Endothelial cell of umbilical vein (primary cell): ENCODE data around the gene GJB4. TPM values are rescaled to one million over a fixed set of nuclear protein-coding genes. Genes with fewer than 3 reads are reported as not detected.

ENCODE experiments used
- BruUV-seq: library from RNA; stranded (reverse); fragments of 400-500 nt; replicated peaks from 2 replicates; lab custom pipeline; 2021; lab: Mats Ljungman, UMichigan
- CTCF ChIA-PET: fragments of 300-600, 350-600 bp; sonication (Branson Sonifier 250); formaldehyde crosslinking; loops from one replicate; lab custom pipeline; 2021; ENCODE audit warnings: antibody characterized with exemption, inconsistent platforms; lab: Charles Lee
- POLR2A ChIA-PET: fragments of 300-600, 350-600 bp; sonication (Branson Sonifier 250); formaldehyde crosslinking; loops from one replicate; lab custom pipeline; 2021; ENCODE audit warnings: antibody characterized with exemption, inconsistent platforms; lab: Charles Lee
- DNase-seq: peaks from one replicate; pipeline ENCODE4 v3.0.0-alpha.2; 2011; ENCODE audit warnings: low read depth, low spot score
- FAIRE-seq: peaks from 2 replicates; lab custom pipeline; 2011; peaks lifted over from hg19 to GRCh38; lab: Jason Lieb, UNC
- H2AFZ ChIP-seq: 2 replicates; pipeline ENCODE4 v1.6.0; 2012; ENCODE audit warnings: low read depth, low read length, control low read depth, inconsistent platforms
- H3K27ac ChIP-seq: 2 replicates; pipeline ENCODE4 v1.5.1; 2011; ENCODE audit warnings: low read depth, mild to moderate bottlenecking, control low read depth, low read length, moderate library complexity; ENCODE audit not compliant: insufficient read depth
- H3K27me3 ChIP-seq, 2 experiments: 2 replicates each; pipeline versions ENCODE4 v1.6.0 to v1.6.1; 2011; ENCODE audit warnings: low read length in 2 of 2, mixed read lengths in 1 of 2; ENCODE audit not compliant: control insufficient read depth in 2 of 2, insufficient read depth in 2 of 2
- H3K36me3 ChIP-seq, 2 experiments: 2 replicates in 1 of 2; 3 replicates in 1 of 2; pipeline ENCODE4 v1.5.1; 2011; ENCODE audit warnings: low read length in 2 of 2, mild to moderate bottlenecking in 1 of 2, moderate library complexity in 1 of 2; ENCODE audit not compliant: control insufficient read depth in 2 of 2, insufficient read depth in 2 of 2; ENCODE audit errors: extremely low read depth in 1 of 2
- H3K4me1 ChIP-seq: 3 replicates; pipeline ENCODE4 v1.5.1; 2011; ENCODE audit warnings: mild to moderate bottlenecking, low read length; ENCODE audit not compliant: control insufficient read depth, insufficient read depth; ENCODE audit errors: extremely low read depth
- H3K4me2 ChIP-seq: 2 replicates; pipeline ENCODE4 v1.6.1; 2011; ENCODE audit warnings: low read length, control low read depth, mixed read lengths; ENCODE audit not compliant: insufficient read depth
- H3K4me3 ChIP-seq, 3 experiments: fragments of 200-600 bp in 1 of 3; sonication (generic), shearing (Covaris generic) in 1 of 3; replicated peaks in 1 of 3; 2 replicates each; pipeline ENCODE4 v1.5.1; 2011 to 2016; ENCODE audit warnings: control low read depth in 3 of 3, low read length in 3 of 3, mild to moderate bottlenecking in 2 of 3, inconsistent platforms in 1 of 3, low read depth in 1 of 3, moderate library complexity in 1 of 3; ENCODE audit not compliant: insufficient read depth in 1 of 3
- H3K79me2 ChIP-seq: 2 replicates; pipeline ENCODE4 v1.6.0; 2012; ENCODE audit warnings: low read length, inconsistent platforms; ENCODE audit not compliant: control insufficient read depth, insufficient read depth
- H3K9ac ChIP-seq: replicated peaks from 2 replicates; pipeline ENCODE3; 2011; ENCODE audit warnings: low read length, control low read depth; ENCODE audit not compliant: insufficient read depth; ENCODE audit errors: extremely low read depth
- H3K9me1 ChIP-seq: replicated peaks from 3 replicates; pipeline ENCODE4 v1.6.0; 2011; ENCODE audit warnings: mild to moderate bottlenecking, low read length; ENCODE audit not compliant: control insufficient read depth, insufficient read depth; ENCODE audit errors: extremely low read depth
- H3K9me3 ChIP-seq: replicated peaks from 2 replicates; pipeline ENCODE4 v1.5.1; 2012; ENCODE audit warnings: low read length, inconsistent platforms; ENCODE audit not compliant: control insufficient read depth, insufficient read depth
- H4K20me1 ChIP-seq: replicated peaks from 2 replicates; pipeline ENCODE3; 2011; ENCODE audit warnings: mild to moderate bottlenecking, low read length; ENCODE audit not compliant: control insufficient read depth, insufficient read depth; ENCODE audit errors: extremely low read depth
- EZH2 ChIP-seq: IDR thresholded peaks from 2 replicates; pipeline ENCODE4 v1.6.1; 2012; ENCODE audit warnings: borderline replicate concordance, low read depth, mild to moderate bottlenecking, moderate library complexity, low read length, inconsistent platforms; ENCODE audit not compliant: severe bottlenecking
- FOS ChIP-seq: IDR thresholded peaks from 2 replicates; pipeline ENCODE4 v1.6.1; 2011; ENCODE audit warnings: mild to moderate bottlenecking, low read length, moderate library complexity, borderline replicate concordance; ENCODE audit not compliant: insufficient read depth
- GATA2 ChIP-seq: IDR thresholded peaks from 2 replicates; pipeline ENCODE4 v1.7.0; 2011; ENCODE audit warnings: low read depth, mild to moderate bottlenecking, moderate library complexity, mixed read lengths, low read length; ENCODE audit not compliant: insufficient read length, insufficient read depth
- JUN ChIP-seq: IDR thresholded peaks from 2 replicates; pipeline ENCODE4 v1.6.1; 2011; ENCODE audit warnings: borderline replicate concordance, low read depth; ENCODE audit not compliant: insufficient read length, insufficient read depth
- MYC ChIP-seq: IDR thresholded peaks from one replicate; pipeline ENCODE4 v1.6.1; 2011; ENCODE audit warnings: mild to moderate bottlenecking, low read depth, low read length
- POLR2A ChIP-seq: IDR thresholded peaks from 2 replicates; pipeline ENCODE4 v1.6.1; 2012; ENCODE audit warnings: low read depth, mild to moderate bottlenecking, control low read depth, low read length
- POLR2AphosphoS5 ChIP-seq: IDR thresholded peaks from 2 replicates; pipeline ENCODE4 v1.6.1; 2012; ENCODE audit warnings: low read depth, mild to moderate bottlenecking, control low read depth, low read length, moderate library complexity; ENCODE audit not compliant: insufficient read depth
- dilution Hi-C: fragments of 300-500 bp; cut with MboI; formaldehyde crosslinking; loops from one replicate; pipeline ENCODE4 v1.15.0; 2019; ENCODE audit warnings: low sequenced_read_pairs; ENCODE audit not compliant: extremely low pct_ligation_motif_present
- intact Hi-C: fragments of 100-400 bp; cut with micrococcal nuclease; formaldehyde crosslinking; loops from one replicate; pipeline ENCODE4 v1.10.0; 2022
- polyA plus RNA-seq, 4 experiments: library from polyadenylated mRNA; depleted of rRNA in 3 of 4; stranded (reverse) in 3 of 4; unstranded in 1 of 4; fragments of >200 nt; gene quantifications; 2 replicates each; pipeline versions ENCODE4 v1.2.1 to v1.2.3, GENCODE V29; 2011 to 2012; ENCODE audit warnings: missing spikeins in 1 of 4
- total RNA-seq: library from RNA; stranded (reverse); gene quantifications from 2 replicates; pipeline ENCODE4 v1.2.3, GENCODE V29; 2021
- TF ChIP-seq, protein P1 (sequence below): IDR thresholded peaks from 2 replicates; pipeline ENCODE4 v1.6.1; 2011; ENCODE audit not compliant: insufficient read depth, insufficient read length
- TF ChIP-seq, protein P2 (sequence below), 2 donors: IDR thresholded peaks; 1 replicate in 1 of 2; 2 replicates in 1 of 2; pipeline ENCODE4 v1.5.1; 2011; ENCODE audit warnings: low read length in 2 of 2, mild to moderate bottlenecking in 2 of 2, moderate library complexity in 2 of 2, control low read depth in 1 of 2, inconsistent platforms in 1 of 2, low read depth in 1 of 2; ENCODE audit not compliant: insufficient read depth in 1 of 2; ENCODE audit errors: extremely low read depth in 1 of 2

Gene GJB4
- total and polyA plus RNA-seq, 2 donors (not counting 3 experiments of a cell fraction or from before 2014, with no cell fraction given), result not detected

DNA sequence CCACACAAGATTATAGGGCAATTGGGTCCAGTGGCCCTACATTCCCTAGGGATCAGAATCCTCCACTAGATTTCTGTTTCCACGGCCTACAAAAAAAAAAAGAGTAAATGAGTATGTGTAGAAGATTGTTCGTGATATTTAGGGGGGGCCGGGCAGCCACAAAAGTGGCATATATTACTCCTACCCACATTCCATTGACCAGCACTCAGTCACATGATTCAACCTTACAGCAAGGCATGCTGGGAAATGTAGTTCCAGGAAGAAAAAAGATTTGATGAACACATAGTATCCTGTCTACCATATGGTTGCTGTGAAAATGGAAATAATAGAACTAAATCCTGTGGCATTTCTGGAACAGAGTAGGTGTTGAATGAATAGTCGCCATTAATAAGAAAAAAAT, 48.1 kb upstream of the GJB4 start:
- Histone ChIP-seq H3K9ac (no peak overlapping the region), H3K4me3 (no peak overlapping the region), H2AFZ (no peak overlapping the region), H3K9me1 (no peaks in the 10 kb centered on the region), H3K79me2 (no peaks in the 10 kb centered on the region), H3K36me3 (no peaks in the 10 kb centered on the region), H3K4me1 (no peaks in the 10 kb centered on the region), H3K27ac (no peak overlapping the region), H4K20me1 (no peaks in the 10 kb centered on the region), H3K27me3 (no peaks in the 10 kb centered on the region), H3K9me3 (no peaks in the 10 kb centered on the region), H3K4me2 (no peak overlapping the region)
- POLR2A ChIA-PET, result no interaction called here
- CTCF ChIA-PET, result no interaction called here
- no peak for DNase-seq
- dilution Hi-C loops, result no loop called here
- intact Hi-C loops, result no loop called here
- BruUV-seq, result no TSS peak
- FAIRE-seq, result no peak
- TF ChIP-seq JUN (no peak), POLR2A (no peak), POLR2AphosphoS5 (no peak), MYC (no peak), FOS (no peak), EZH2 (no peak), GATA2 (no peak)
- TF ChIP-seq, protein P1, sequence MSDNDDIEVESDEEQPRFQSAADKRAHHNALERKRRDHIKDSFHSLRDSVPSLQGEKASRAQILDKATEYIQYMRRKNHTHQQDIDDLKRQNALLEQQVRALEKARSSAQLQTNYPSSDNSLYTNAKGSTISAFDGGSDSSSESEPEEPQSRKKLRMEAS, result no peak
- TF ChIP-seq, protein P2, sequence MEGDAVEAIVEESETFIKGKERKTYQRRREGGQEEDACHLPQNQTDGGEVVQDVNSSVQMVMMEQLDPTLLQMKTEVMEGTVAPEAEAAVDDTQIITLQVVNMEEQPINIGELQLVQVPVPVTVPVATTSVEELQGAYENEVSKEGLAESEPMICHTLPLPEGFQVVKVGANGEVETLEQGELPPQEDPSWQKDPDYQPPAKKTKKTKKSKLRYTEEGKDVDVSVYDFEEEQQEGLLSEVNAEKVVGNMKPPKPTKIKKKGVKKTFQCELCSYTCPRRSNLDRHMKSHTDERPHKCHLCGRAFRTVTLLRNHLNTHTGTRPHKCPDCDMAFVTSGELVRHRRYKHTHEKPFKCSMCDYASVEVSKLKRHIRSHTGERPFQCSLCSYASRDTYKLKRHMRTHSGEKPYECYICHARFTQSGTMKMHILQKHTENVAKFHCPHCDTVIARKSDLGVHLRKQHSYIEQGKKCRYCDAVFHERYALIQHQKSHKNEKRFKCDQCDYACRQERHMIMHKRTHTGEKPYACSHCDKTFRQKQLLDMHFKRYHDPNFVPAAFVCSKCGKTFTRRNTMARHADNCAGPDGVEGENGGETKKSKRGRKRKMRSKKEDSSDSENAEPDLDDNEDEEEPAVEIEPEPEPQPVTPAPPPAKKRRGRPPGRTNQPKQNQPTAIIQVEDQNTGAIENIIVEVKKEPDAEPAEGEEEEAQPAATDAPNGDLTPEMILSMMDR (IDR thresholded peaks at IDR 0.05; ENCODE audit: extremely low read depth in 1 of 2, insufficient read depth in 1 of 2, low read depth in 1 of 2, low read length in 2 of 2), result no peak
